GM19238 (cell line): ENCODE measurements around the gene KPNB1.
"Not testable (repeated sequence)": the region's sequence is repeated elsewhere in the genome, so short reads cannot be mapped to it uniquely, and the experiment has no call there.

Source experiments
- DNase-seq: peaks from one replicate; pipeline ENCODE4 v3.0.0; 2011; ENCODE audit warnings: low spot score; ENCODE audit not compliant: insufficient read length

Gene KPNB1

GRCh38 chr17:47676510-47677165, 26.9 kb downstream of the KPNB1 start:
- DNase-seq, result no peak

- DNase-seq, result no peak
Observed at GRCh38 chr17:47678196-47678595, 28.5 kb downstream of the KPNB1 start.

GRCh38 chr17:47682138-47682537, 32.4 kb downstream of the KPNB1 start:
- DNase-seq, result no peak

- DNase-seq, result not testable (repeated sequence)
Observed at GRCh38 chr17:47682727-47683126, 33.0 kb downstream of the KPNB1 start.

GRCh38 chr17:47684025-47684424, 34.3 kb downstream of the KPNB1 start:
- DNase-seq, result no peak

GRCh38 chr17:47684535-47685193, 34.9 kb downstream of the KPNB1 start:
- DNase-seq, result no peak

GRCh38 chr17:47685556-47686275, 36.0 kb downstream of the KPNB1 start:
- no peak for DNase-seq

GRCh38 chr17:47686276-47686635, 36.5 kb downstream of the KPNB1 start:
- DNase-seq, result no peak

GRCh38 chr17:47686664-47687327, 37.1 kb downstream of the KPNB1 start:
- DNase-seq, result no peak

GRCh38 chr17:47687328-47687690, 37.6 kb downstream of the KPNB1 start:
- DNase-seq, result no peak

GRCh38 chr17:47687748-47688147, 38.0 kb downstream of the KPNB1 start:
- DNase-seq, result no peak

GRCh38 chr17:47690121-47690520, 40.4 kb downstream of the KPNB1 start:
- no peak for DNase-seq

- no peak for DNase-seq
Observed at GRCh38 chr17:47692137-47692894, 42.6 kb downstream of the KPNB1 start.

GRCh38 chr17:47692895-47693730, 43.4 kb downstream of the KPNB1 start:
- DNase-seq, result no peak

- no peak for DNase-seq
Observed at GRCh38 chr17:47693731-47694580, 44.2 kb downstream of the KPNB1 start, which contains the start of gene TBKBP1. Gene TBKBP1 (plus strand): TSS chr17:47694161. CDS start chr17:47696113, 1,952 bp downstream.

- DNase-seq, result no peak
Observed at GRCh38 chr17:47694581-47695428, 45.1 kb downstream of the KPNB1 start.

GRCh38 chr17:47695429-47696376, 46.0 kb downstream of the KPNB1 start:
- no peak for DNase-seq
